ENCODE results near the gene TSPY2.
"Not testable (repeated sequence)": the region's sequence is repeated elsewhere in the genome, so short reads cannot be mapped to it uniquely, and the experiment has no call there.

The TSPY2 gene, protein sequence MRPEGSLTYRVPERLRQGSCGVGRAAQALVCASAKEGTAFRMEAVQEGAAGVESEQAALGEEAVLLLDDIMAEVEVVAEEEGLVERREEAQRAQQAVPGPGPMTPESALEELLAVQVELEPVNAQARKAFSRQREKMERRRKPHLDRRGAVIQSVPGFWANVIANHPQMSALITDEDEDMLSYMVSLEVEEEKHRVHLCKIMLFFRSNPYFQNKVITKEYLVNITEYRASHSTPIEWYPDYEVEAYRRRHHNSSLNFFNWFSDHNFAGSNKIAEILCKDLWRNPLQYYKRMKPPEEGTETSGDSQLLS

DNA sequence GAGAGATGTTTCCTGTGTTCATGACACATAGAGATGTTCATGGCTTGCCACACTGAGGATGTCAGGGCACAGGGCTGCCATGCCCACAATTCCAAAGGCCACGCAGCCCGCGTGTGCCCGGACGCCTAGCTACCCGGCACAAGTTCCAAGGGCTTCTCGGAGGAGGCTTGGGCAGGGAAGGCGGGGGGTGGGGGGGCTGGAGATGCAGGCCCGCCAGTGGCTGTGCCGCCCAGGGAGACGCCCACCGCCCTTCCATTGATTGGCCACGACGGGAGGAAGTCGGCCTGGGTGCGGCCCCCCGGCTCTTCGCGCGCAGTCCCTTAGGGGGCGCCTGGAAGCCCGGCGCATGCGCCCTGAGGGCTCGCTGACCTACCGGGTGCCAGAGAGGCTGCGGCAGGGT, at the start of gene TSPY2:
TSPY2 (plus strand) TSS at position 301 of the 400 bp plus-strand sequence; CDS start at position 347, 46 bp downstream.
- DNase-seq (ENCODE audit: low spot score): not testable (repeated sequence)

DNA sequence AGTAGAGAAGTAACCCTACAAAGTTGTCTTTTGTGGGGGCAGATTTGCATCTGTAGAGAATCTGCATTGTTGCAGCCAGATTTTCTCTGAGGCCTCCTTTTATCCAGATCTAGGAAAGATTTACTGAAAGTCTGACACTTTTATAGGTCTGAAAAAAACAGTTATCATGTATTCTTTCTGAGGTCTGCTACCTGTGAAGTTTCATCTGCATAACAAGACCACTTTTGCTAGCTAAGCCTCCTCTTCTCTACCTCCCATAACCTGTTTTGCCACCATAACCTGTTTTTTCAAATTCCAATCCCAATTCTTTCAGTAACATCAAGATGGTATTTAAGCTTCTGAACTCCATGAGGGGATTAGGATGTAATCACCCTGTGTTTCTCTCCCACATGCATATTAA, 36.5 kb upstream of the TSPY2 start:
- DNase-seq (ENCODE audit: low spot score): not testable (repeated sequence)

DNA sequence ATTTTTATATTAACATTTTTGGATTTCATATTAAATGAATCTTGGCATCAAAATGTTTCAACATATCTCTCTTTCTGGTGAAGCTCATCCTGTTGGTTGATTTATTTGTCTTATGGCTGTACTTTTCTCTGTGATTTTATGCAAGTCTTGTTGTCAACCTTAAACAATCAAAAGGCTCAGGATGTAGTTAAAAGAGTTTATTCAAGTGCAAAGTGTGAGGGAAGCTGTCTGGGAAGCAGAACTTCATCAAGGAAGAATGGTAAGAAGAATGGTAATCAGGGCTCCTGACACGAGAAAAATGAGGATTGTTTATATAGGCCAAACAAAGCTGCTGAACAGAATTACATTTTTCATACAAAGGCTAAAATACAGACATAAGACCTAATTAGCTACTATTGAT, 29.0 kb upstream of the TSPY2 start:
- DNase-seq (ENCODE audit: low spot score): not testable (repeated sequence)

DNA sequence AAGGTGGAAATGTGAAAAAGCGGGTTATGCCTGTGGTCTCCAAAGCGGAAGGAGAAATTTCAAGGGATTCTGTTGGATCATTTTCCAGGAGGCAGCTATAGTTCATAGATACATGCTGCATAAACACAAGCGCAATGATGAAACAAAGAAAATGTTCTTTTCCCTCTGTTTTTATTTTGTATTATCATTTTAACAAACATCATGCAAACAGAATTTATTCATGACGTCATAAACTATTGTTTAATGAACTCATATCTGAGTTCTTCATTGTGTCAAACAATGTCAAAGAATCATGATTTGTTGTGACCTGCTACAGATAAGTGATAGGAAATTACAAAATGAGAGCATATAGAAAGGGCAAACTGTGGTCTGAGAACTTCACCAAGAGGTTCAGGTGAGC, 23.8 kb downstream of the TSPY2 start:
- not testable (repeated sequence) for DNase-seq (ENCODE audit: low spot score)

All from hematopoietic multipotent progenitor cell treated with erythropoietin and hydrocortisone succinate and interleukin-3 and kit ligand, for 15 days (in vitro differentiated cells).